T47D (cell line): ENCODE results near the gene TTC9C.
A peak's percentile ranks its signal among the peaks of the same experiment; 100 is the strongest.

Experiments
- DNase-seq, 2 experiments: peaks; one replicate each; pipeline versions ENCODE4 v3.0.0 to v3.0.0-alpha.2; 2011 to 2012; ENCODE audit warnings: low read depth in 1 of 2, low spot score in 1 of 2
- JUND ChIP-seq: IDR thresholded peaks from 2 replicates; pipeline ENCODE4 v1.6.1; 2012; ENCODE audit warnings: low read depth
- in situ Hi-C: cut with HindIII; loops from 2 replicates; pipeline ENCODE4 v1.10.0; 2016; ENCODE audit warnings: low sequenced_read_pairs, low pct_unique_long_range_greater_than_20kb

Gene TTC9C

DNA sequence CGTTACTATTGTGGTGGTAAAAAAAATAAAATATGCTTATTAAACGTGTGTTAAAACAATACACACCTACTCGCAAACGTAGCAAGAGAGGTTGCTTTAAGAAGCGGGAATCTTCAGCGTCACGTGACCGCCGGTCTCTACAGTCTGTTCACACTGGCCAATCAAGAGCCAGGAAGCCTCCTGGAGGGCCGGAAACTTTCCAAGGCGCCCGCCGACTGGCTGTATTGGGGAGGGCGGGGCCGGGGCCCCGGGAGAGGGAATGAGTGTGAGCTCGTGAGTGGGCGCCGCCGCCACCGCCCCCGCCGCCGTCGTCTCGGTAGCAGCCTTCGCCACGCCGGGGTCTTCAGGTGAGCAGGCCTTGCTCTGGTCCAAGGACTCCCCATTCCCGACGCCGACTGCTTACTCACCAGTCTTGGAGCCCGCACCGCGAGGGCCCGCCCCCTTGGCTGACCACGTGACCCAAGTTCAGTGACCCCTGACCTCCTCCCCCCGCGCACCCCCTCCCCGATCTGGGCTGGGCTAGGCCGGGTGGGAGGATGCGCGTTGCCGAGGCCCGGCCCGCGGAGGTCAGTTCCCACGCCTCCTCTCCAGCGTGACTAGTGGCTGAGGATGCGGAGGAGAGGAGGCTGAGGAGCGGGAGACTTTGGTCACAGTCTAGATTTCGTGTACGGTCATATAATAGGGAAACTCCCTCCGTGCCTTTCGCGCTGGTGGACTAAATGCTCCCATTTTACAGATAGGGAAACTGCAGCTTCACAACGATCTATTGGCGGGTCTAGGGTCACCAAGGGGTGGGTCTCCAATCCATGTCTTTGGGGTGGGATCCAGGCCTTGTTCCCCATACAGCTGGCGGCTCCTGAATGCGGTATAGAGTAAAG lies 43.1 kb downstream of the TTC9C start, which contains the start of gene TAF6L:
TAF6L (plus strand) TSS at position 253 of the 878 bp plus-strand sequence. CDS start 4,388 bp downstream, outside the sequence.
- no peak for TF ChIP-seq JUND
- in situ Hi-C loops: no loop called here
- peak; percentile 98 to 99 for DNase-seq

GRCh38 chr11:62774407-62774806 lies 46.1 kb downstream of the TTC9C start:
- TF ChIP-seq JUND: no peak
- no peak for DNase-seq
- in situ Hi-C loops: no loop called here

DNA sequence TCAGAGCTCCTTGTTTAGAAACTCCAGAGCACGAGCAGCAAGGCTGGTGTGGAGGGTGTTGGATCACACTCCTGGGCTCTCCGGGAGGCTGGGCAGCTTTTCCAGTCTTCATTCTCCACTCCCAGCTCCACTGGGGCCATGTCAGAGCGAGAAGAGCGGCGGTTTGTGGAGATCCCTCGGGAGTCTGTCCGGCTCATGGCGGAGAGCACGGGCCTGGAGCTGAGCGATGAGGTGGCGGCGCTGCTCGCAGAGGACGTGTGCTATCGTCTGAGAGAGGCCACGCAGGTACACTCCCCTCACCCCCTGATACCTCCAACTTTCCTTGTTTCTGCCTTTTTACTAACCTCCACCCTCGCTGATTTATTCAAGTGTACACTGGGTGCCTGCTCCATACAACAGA lies 47.4 kb downstream of the TTC9C start:
- no peak for TF ChIP-seq JUND
- DNase-seq: no peak
- in situ Hi-C loops: no loop called here

GRCh38 chr11:62777389-62777788 lies 49.1 kb downstream of the TTC9C start:
- in situ Hi-C loops: no loop called here
- DNase-seq: no peak
- TF ChIP-seq JUND: no peak

DNA sequence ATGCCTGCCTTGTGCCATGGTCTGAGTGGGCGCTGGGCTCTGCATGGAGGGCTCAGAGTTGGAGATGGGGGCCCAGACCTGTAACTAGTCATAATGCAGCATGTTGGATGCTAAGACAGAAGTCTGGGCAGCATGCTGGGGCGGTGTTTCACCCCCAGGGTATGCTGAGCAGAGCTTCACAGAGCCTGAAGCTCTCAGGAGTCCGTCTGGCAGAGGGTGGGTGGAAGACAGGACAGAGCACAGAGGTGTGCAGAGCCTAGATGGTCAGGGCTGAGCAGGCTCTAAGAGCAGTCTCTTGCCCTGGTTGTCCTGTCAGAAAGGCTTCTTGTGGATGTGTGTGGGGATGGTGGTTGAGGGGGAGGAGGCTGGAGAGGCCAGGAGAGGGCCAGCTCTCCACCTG lies 50.2 kb downstream of the TTC9C start:
- DNase-seq: no peak
- no peak for TF ChIP-seq JUND
- in situ Hi-C loops: no loop called here

GRCh38 chr11:62782753-62783152 lies 54.5 kb downstream of the TTC9C start:
- in situ Hi-C loops: no loop called here
- DNase-seq: no peak
- no peak for TF ChIP-seq JUND

DNA sequence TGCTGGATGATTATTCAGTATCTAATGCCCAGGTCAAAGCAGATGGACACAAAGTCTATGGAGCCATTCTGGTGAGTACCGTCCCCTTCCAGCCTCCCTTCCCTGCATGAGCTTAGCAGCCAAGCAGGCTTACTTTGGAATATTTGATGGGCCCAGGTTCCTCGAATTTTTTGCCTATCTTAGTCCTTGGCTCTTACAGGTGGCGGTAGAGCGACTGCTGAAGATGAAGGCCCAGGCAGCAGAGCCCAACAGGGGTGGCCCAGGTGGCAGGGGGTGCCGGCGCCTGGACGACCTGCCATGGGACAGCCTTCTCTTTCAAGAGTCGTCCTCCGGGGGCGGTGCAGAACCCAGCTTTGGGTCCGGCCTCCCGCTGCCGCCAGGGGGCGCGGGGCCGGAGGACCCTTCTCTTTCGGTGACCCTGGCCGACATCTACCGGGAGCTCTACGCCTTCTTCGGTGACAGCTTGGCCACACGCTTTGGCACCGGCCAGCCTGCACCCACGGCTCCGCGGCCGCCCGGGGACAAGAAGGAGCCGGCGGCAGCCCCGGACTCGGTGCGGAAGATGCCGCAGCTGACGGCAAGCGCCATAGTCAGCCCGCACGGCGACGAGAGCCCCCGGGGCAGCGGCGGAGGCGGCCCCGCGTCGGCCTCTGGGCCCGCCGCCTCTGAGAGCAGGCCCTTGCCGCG lies 58.2 kb downstream of the TTC9C start:
- TF ChIP-seq JUND: no peak

GRCh38 chr11:62787005-62787759 lies 58.9 kb downstream of the TTC9C start, which contains the start of gene TMEM179B:
TSS of gene TMEM179B (plus strand) at chr11:62787402. CDS start at chr11:62787432, 30 bp downstream.
- TF ChIP-seq JUND: peak; percentile 24; the same call in 1 of the 2 replicates
- peak; percentile 95 to 99 for DNase-seq
- in situ Hi-C loops: no loop called here

More for the DNA sequence above, 58.2 kb downstream of the TTC9C start:
- DNase-seq: peak; percentile 93 to 94
- in situ Hi-C loops: no loop called here
